CD1c-positive myeloid dendritic cell (primary cell): ENCODE measurements around the gene ZSCAN5C.
"Not testable (repeated sequence)": the region's sequence is repeated elsewhere in the genome, so short reads cannot be mapped to it uniquely, and the experiment has no call there.

Source experiments
- DNase-seq: peaks from one replicate; pipeline ENCODE4 v3.0.0-alpha.2; 2016; ENCODE audit errors: extremely low spot score

ZSCAN5C gene, protein sequence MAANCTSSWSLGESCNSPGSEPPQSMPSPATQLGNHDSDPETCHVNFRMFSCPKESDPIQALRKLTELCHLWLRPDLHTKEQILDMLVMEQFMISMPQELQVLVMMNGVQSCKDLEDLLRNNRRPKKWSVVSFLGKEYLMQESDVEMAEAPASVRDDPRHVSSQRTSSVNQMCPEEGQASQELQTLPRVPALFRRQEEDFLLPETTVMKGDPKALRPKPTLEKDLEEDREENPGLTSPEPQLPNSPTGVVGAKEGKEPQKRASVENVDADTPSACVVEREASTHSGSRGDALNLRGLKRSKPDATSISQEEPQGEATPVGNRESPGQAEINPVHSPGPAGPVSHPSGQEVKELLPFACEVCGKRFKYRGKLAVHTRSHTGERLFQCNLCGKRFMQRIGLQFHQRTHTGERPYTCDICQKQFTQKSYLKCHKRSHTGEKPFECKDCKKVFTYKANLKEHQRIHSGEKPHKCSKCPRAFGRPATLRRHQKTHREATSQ

DNA sequence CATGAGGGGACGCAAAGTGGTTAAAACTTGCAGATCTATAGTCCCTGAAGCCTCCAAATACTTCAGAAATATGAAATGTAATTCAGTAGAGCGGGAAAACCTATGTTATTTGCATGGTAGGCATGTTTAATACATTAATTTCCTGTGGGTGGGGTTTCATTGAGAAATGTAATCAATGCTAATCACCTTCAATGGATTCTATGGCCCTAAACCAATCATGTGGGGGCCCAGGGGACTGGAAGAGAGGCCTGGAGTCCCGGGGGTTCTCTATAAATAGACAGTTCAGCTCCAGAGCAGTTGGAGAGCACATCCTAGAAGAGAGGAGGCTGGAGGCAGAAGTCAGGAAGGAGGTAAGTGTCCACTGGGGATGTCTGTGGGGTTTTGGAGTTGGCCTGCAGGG is at the start of gene ZSCAN5C:
Gene ZSCAN5C, plus strand, starts transcription at position 301 of the 400 bp plus-strand sequence. CDS start 3,641 bp downstream, outside the sequence.
- no peak for DNase-seq

DNA sequence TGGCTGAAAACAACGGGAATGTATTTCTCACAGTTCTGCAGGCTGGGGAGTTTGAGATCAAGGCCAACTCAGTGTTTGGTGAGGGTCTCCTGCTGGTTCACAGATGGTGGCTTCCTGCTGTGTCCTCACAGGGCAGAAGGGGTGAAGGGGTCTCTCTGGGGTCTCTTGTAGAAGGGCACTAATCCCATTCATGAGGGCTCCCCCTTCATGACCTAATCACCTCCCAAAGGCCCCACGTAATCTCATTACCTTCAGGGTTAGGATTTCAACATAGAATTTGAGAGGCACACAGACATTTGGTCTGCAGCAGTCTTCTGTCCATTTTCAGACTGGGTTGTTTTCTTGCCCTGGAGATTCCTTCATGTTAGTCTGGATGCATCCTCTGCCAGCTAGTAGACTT is 49.4 kb upstream of the ZSCAN5C start:
- DNase-seq = no peak

DNA sequence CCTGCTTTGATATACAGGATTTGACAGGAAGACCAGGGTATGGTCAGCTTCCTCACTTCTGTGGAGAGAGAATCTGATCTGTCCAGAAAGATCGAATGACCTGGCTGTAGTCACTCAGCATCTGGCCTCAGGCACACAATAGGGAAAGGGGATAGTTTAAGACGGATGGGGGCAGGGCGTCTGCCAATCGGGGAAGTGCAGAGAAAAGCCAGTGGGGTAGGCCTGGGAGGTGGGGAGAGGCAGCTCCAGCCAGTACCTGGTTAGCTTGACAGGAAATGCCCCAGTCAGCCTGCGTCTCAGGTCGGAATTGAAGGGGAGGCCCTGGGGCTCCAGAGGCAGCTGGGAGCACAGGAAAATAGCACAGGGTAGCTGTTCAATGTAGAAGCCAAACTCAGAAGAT is 48.6 kb upstream of the ZSCAN5C start:
- DNase-seq = no peak

DNA sequence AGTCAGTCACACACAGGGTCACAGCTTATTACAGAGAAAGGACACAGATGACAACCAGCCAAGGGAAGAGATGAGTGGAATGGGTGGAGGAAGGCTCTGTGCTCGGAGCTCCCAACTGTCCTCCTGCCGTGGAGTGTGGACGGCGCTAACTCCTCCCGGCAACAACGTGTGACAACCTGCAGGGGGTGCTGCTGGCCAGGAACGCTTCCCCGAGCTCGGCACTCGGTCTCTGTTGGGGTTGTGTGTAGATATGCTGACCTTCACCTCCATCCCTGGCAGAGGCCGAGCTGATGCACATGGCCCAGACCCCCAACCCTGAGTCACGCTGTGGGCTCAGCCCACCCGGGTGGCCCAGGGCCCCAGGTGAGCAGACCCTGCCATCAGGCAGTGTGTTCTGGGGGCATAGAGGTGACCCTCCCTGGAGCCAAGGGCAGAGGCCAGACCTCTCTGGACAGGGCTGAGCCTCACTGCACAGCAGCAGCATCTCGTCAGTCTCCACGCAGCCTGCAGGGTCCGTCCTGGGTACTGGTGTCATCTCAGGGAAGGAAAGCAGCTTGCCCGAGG is 46.9 kb upstream of the ZSCAN5C start:
- no peak for DNase-seq

DNA sequence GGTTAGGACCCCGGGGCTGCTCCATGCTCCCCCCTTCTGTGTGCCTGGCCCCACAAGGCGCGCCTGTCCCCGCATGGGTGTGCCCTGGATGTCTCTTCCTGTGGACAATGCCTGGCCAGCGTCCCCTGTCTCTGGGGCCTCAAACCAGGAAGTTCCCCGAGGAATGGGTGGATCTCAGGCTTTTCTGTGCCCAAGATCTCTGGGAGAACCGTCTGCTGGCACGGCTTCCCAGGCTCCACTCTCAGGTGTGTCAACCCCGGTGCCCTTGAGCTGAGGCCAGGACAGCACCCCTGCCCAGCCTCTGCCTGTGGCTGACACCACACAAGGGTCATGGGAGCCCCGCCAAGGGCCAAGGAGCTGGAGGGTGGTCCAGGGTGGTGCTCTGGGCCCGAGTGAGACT is 45.3 kb upstream of the ZSCAN5C start:
- DNase-seq = no peak

DNA sequence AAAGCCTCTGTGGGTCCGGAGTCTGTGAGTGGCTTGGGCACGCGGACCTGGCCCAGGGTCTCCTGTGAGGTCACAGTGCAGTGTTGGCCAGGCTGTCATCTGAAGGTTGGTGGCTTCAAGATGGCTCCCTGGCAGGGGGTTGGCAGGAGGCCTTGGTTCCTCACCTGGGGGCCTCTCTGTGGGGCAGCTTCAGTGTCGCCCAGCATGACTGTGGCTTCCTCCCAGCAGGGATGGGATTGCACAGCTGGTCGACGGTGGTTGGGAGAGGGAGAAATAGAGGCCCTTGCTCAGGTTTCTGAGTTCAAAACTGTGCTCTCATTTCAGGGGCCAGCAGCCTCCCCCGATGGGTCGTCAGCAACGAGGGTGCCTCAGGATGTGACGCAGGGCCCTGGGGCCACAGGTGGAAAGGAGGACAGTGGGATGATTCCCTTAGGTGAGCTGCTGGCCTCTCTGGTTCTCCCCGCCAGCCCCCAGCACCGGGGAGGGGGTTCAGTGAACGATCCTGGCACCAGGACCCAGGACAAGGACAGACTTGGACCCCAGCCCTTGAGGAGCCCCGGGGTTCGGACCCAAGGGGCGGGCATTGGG is 43.8 kb upstream of the ZSCAN5C start:
- DNase-seq = no peak

DNA sequence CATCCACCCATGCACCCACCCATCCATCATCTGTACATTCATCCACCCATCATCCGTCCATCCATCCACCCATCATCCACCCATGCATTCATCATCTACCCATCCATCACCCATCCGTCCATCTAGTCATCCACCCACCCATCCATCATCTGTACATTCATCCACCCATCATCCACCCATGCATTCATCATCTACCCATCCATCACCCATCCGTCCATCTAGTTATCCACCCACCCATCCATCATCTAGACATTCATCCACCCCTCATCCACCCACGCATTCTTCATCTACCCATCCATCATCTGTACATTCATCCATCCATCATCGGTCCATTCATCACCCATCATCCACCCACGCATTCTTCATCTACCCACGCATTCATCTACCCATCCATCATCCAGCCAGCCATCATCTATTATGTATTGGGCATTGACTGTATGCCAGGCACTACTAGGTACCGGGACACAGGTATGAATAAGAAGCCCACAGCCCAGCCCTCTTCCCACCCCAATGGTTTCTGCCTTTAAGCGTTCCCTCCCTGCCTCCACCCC is 43.0 kb upstream of the ZSCAN5C start:
- no peak for DNase-seq

DNA sequence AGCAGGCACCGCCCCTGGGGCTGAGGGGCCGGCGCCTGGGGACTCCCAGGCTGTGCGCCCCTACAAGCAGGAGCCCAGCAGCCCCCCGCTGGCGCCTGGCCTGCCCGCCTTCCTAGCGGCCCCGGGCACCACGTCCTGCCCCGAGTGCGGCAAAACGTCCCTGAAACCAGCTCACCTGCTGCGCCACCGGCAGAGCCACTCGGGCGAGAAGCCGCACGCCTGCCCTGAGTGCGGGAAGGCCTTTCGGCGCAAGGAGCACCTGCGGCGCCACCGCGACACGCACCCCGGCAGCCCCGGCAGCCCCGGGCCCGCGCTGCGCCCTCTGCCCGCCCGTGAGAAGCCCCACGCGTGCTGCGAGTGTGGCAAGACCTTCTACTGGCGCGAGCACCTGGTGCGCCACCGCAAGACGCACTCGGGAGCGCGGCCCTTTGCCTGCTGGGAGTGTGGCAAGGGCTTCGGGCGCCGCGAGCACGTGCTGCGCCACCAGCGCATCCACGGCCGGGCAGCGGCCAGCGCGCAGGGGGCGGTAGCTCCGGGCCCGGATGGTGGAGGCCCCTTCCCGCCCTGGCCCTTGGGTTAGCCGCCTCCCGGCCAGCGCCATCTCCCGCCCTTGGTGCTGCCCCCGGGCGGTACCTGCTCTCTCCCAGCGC is 42.3 kb upstream of the ZSCAN5C start:
- no peak for DNase-seq

DNA sequence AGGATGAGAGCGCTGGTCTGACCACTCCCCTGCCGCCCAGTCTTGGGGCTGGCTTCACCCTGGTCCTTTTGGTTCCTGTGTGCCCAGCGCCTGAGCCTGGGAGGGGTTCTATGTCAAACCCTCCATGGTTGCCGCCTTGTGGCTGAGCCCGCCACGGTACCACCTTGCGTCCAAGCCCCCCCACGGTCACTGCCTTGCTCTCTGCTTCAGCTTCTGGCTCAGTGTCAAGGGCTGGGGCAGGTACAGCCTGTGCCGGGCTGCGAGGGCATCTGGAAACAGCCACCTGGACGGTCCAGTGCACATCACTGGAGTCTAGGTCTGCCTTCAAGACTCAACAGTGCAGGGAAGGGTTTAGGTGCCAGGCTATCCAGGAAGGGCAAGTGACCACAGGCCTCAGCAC is 40.5 kb upstream of the ZSCAN5C start:
- DNase-seq = no peak

DNA sequence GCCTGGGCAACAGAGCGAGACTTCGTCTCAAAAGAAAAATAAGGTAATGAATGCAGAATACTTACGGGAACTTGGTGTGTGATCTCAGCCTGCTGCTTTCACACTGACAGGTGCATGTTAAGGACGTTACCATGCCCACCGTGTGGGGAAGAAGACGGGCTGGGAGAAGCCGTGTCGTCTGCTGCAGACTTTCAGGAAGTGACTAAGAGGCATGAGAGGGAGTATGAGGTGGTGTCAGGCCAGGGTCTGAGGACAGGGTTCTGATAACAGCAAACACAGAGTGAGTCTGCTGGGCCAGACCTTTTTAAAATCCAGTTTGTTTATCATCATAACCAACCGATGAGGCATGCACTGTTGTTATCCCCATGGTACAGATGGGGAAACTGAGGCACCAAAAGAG is 39.8 kb upstream of the ZSCAN5C start:
- DNase-seq = no peak

DNA sequence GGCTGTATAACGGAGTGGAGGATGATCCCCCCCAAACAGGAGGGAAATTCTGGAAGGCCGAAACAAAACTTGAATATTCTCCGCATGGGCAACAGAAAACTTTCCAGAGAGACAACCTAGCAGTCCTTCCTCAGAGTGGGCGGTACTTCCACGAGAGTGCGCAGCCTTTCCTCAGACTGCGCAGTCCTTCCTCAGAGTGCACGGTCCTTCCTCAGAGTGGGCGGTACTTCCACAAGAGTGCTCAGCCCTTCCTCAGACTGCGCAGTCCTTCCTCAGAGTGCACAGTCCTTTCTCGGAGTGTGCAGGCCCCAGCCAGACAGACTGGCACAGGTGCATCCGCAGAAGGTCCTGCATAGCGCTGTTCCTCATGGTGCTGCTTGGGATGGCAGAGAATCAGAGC is 39.0 kb upstream of the ZSCAN5C start:
- no peak for DNase-seq

DNA sequence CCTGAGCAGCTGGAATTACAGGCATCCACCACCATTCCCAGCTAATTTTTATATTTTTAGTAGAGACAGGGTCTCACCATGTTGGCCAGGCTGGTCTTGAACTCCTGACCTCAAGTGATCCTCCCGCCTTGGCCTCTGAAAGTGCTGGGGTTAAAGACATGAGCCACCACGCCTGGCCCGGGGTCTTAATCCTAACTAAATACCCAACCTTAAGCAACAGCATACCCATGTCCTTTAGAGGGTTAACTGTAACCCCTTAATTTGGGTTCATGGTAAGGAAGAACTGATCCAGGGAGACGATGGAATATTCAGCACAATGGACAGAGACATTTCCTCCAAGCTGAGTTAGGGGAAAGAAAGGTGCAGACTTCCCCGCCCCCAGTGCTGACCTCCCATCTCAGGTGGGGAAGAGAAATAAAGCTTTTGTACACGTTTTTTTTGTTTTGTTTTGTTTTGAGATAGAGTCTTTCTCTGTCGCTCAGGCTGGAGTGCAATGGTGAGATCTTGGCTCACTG is 35.0 kb upstream of the ZSCAN5C start:
- no peak for DNase-seq

DNA sequence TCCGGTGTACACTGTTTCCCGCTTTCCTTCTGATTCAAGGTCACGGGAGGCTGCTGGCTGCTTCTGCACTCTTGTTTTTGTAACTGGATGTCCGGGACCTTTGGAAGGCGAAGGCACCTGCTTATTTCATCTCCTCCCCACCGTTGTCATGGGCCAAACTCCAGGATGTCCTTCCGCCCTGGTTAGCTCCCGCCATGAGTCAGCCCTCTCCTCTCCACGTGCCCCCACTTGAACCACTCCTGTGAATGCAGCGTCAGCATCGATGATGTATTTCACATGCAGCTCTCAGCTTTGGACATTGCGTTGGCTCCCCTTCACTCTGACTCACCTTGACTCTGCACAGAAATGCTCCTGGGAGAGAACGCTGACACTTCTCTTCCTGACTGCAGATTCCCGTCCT is 31.8 kb upstream of the ZSCAN5C start:
- DNase-seq = no peak

DNA sequence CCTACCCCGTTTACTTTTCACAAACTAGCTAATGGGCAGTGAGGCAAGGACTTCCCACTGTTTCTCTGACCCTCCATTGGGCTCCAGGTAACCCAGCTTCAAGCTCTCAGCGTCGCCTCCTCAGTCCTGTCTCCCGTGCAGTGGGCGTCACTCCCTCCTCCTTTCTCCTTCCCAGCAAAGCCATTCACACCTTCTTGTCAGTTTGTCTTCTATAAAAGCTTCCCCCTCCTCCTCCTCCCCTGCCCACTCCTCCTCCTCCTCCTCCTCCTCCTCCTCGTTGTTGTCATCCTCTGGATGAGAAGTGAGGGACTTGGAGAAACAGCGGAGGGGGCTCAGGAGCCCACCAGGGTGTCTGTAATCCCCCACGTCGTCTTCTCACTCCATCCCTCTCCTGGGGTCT is 28.0 kb upstream of the ZSCAN5C start:
- DNase-seq = no peak

DNA sequence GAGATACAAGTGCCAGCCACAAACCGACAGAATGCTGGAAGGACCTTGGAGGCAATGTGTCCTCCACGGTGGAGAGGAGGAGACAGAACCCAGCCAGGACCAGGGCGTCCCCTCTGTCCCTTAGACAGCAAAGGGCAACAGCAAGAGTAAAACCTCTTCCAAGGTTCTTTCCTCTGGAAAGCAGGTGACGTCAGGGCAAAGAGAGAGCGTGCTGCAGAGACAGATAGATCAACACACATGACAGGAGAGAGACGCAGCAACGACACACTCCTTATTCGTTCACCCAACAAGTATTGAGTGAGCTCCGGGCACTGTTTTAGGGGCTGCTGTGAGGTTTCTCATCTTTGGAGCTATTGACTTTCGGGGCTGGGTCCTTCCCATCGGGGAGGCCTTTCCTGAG is 27.5 kb upstream of the ZSCAN5C start:
- DNase-seq = no peak

DNA sequence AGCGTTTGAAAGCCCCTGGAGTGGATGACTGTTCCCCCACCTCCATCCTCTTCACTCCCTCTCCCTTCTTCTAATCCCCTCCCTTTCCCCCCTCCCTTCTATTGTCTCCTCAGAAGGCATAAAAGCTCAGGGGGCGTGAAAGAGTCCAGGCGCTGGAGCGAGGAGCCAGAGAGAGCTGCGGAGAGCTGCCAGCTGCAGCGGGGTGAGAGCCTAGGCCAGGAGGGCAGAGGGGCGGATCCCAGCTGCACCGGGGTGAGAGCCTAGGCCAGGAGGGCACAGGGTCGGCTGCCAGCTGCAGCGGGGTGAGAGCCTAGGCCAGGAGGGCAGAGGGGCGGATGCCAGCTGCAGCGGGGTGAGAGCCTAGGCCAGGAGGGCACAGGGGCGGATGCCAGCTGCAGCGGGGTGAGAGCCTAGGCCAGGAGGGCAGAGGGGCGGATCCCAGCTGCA is 26.2 kb upstream of the ZSCAN5C start, which contains the start of gene GALP:
Gene GALP, plus strand, starts transcription at position 148 of the 447 bp plus-strand sequence. CDS start 1,101 bp downstream, outside the sequence.
- DNase-seq = not testable (repeated sequence)

DNA sequence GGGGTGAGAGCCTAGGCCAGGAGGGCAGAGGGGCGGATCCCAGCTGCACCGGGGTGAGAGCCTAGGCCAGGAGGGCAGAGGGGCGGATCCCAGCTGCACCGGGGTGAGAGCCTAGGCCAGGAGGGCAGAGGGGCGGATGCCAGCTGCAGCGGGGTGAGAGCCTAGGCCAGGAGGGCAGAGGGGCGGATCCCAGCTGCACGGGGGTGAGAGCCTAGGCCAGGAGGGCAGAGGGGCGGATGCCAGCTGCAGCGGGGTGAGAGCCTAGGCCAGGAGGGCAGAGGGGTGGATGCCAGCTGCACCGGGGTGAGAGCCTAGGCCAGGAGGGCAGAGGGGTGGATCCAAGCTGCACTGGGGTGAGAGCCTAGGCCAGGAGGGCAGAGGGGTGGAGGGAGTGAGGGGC is 25.8 kb upstream of the ZSCAN5C start:
- not testable (repeated sequence) for DNase-seq

DNA sequence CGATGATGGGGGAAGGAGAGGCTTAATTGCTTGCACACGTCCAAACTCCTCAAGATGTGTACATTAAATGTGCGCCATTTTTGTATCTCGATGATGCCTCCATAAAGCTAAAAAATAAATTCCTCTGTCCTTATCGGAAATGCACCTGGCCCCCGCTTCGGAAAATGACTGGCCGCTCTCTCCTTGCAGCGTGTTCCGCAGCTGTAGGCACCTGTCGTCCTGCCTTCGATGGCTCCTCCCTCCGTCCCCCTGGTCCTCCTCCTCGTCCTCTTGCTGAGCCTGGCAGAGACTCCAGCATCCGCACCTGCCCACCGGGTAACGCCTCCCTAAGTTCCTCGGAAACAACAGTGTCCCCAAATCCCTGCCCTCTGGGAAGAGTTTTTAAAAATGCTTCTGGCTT is 25.2 kb upstream of the ZSCAN5C start:
- DNase-seq = no peak

DNA sequence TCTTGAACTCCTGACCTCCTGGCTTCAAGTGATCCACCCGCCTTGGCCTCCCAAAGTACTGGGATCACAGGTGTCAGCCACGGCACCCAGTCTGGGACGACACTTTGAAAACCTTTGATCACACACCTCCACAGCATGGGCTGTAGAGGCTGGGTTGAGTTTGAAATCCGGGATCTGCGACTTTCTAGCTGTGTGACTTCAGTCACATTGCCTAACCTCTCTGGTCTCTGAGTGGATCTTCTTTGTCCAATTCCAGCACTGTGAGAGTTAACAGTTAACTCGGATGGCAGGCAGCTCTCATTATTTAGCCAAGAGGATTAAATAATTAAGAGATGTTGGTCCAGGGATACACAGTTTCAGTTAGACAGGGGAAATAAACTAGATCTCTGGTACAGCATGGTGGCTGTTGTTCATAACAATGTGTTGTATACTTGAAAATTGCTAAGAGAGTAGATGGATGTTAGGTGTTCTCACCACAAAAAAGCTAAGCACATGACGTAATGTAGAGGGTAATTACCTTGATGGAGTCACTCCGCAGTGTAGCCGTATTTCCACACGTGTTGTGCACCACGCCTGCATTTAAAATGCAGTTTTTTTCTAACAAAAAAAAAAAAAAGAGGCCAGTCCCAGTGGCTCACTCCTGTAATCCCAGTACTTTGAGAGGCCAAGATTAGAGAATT is 24.4 kb upstream of the ZSCAN5C start:
- no peak for DNase-seq

DNA sequence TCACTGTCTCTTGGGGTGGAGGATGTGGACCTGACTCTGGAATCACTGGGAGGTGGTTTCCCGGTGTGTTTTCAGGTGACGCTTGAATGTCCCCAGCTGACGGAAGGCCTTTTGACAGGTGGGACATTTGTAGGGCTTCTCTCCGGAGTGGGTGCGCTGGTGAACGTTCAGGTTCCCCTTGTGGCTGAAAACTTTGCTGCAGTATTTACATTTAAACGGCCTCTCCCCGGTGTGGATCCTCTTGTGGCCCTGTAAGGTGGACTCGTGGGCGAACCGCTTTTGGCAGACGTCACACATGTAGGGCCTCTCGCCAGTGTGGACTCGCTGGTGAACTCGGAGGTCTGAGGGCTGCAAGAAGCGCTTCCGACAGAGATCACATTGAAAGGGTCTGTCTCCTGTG is 12.3 kb upstream of the ZSCAN5C start:
- DNase-seq = no peak

DNA sequence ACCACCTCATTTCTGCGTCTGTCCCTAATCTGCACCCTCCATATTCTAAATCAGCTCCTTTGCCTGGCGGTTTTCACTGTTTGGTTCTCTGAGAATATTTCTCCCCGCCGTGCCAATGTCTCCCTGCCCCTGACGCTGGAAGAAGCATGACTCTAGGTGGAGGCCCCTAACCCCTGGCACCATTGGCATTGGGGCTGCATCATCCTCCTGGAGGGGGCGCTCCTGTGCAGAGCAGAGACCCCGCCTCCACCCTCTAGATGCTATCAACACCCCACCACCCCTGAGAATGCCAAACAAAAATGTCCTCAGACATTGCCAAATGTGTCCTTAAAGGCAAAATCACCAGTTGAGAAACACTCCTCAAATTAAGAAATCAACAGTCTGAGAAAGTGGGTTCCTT is 11.0 kb upstream of the ZSCAN5C start:
- DNase-seq = no peak
